Upper lobe of left lung (tissue), 6 donors: ENCODE results near the gene NSG2. TPM values are rescaled to one million over a fixed set of nuclear protein-coding genes. Genes with fewer than 3 reads are reported as not detected.
A peak's percentile ranks its signal among the peaks of the same experiment; 100 is the strongest.

Source experiments
- ATAC-seq, 2 donors: fragments of 200-7000 bp; cut with Tn5 transposase; one replicate each; pipeline ENCODE4 v1.9.1; 2022; ENCODE audit warnings: mild to moderate bottlenecking in 2 of 2, moderate library complexity in 2 of 2; ENCODE audit not compliant: low FRiP score in 2 of 2
- DNase-seq, 2 donors: peaks; one replicate each; pipeline ENCODE4 v3.0.0-alpha.2; 2019 to 2020
- H3K27ac ChIP-seq, 4 donors: fragments of 200-600 bp; sonication (generic); one replicate each; pipeline ENCODE4 v1.5.1; 2016 to 2019
- H3K27me3 ChIP-seq, 4 donors: fragments of 200-600 bp; sonication (generic); one replicate each; pipeline ENCODE4 v1.5.1; 2017 to 2019
- H3K36me3 ChIP-seq, 4 donors: fragments of 200-600 bp; sonication (generic); one replicate each; pipeline ENCODE4 v1.5.1; 2016 to 2019
- H3K4me1 ChIP-seq, 4 donors: fragments of 200-600 bp; sonication (generic); one replicate each; pipeline ENCODE4 v1.5.1; 2018 to 2019
- H3K4me3 ChIP-seq, 4 donors: fragments of 200-600 bp; sonication (generic); one replicate each; pipeline ENCODE4 v1.5.1; 2017 to 2019; ENCODE audit warnings: mild to moderate bottlenecking in 2 of 4, moderate library complexity in 1 of 4
- H3K9me3 ChIP-seq, 4 donors: fragments of 200-600 bp; sonication (generic); one replicate each; pipeline ENCODE4 v1.5.1; 2018 to 2019
- EP300 ChIP-seq, 4 donors: sonication (generic); formaldehyde crosslinking; IDR thresholded peaks; one replicate each; pipeline ENCODE4 v1.5.1; 2017; ENCODE audit warnings: antibody characterized with exemption in 4 of 4, control low read depth in 2 of 4
- POLR2A ChIP-seq, 4 donors: fragments of 450-650 bp; IDR thresholded peaks; one replicate each; pipeline ENCODE4 v1.5.1; 2016 to 2017; ENCODE audit warnings: antibody characterized with exemption in 4 of 4, mild to moderate bottlenecking in 2 of 4
- POLR2AphosphoS5 ChIP-seq, 2 donors: sonication (generic); formaldehyde crosslinking; IDR thresholded peaks; one replicate each; pipeline ENCODE4 v1.5.1; 2017; ENCODE audit warnings: antibody characterized with exemption in 2 of 2
- WGBS, 2 donors: methylation state at CpG; one replicate each; pipeline ENCODE4 v1.1.5; 2017 to 2018; 5-methylcytosine and 5-hydroxymethylcytosine counted together
- total RNA-seq, 6 donors: library from RNA; depleted of rRNA in 4 of 6; stranded (reverse); fragments of >200 nt in 4 of 6; gene quantifications; one replicate each; pipeline versions ENCODE4 v1.1.0 to v1.2.1, GENCODE V29; 2016 to 2021
- TF ChIP-seq, protein P1 (sequence below), 6 experiments: fragments of 450-650 bp in 4 of 6; fragments of 200-600 bp in 2 of 6; sonication (generic) in 2 of 6; IDR thresholded peaks; one replicate each; pipeline ENCODE4 v1.5.1; 2016 to 2019; ENCODE audit warnings: antibody characterized with exemption in 6 of 6
- donor health status: DM: no; HTN: no; CAD: no; lungs with moderate emphysema.
- donor health status: DM: no; HTN: yes; CAD: no; lungs with severe emphysema.

The NSG2 gene
- total RNA-seq: 1 to 10 TPM in 1 of 6 donors, under 1 TPM in 3, not detected in 2; 0.09 to 2.3 (median 0.13) TPM

DNA sequence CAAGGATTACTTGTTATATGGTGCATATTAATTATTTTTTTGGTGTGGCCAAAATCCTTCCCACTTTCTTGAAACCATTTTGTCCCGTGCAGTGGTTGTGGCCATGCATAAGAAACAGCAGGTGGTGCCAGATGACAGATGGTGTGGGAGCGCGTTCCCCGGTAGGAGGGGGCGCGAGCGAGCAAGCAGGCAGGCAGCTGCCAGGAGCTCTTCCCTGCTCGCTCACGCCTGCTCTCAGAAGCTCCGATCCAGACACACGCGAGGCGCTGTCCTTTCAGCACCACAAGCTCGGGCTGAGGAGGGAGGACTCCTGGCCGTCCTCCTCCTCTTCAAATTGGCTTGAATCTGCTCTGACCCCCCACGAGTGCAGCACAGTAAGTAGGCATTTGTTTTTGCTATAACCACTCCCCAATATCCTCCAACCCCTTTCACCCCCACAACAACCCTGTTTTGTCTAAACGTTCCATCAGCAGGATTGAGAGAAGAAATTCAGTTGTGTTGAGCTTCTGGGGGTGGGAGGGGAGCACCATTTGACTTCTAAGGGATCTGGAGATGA is at the start of gene NSG2:
NSG2 (plus strand) TSS at position 237 of the 556 bp plus-strand sequence. CDS start 1,050 bp downstream, outside the sequence.
- ATAC-seq: peak; percentile 87 to 89
- WGBS, 2 donors: 6 to 11% methylated on average over 5 to 17 of the region's 17 CpGs
- no peak within 1 kb of the TSS for H3K27ac ChIP-seq

DNA sequence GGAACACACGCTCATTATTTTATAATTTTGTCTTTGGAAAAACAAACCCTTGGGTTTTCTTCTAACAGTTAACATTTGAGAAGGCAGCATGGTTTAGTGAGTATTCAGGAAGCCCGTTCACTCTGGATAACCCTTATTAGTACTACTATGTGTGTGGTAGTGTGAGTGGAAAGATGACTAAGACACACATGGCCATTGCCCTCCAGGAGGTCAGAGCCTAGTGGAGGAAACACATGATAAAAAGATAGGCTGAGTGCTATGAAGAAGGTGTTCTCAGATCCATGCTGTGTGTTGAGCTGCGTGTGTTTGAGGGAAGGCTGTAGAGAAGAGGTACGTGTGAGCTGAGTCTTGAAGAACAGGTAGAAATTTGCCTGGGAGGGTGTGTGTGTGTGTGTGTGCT is 48.2 kb upstream of the NSG2 start:
- Histone ChIP-seq H3K27ac (no peak overlapping the region), H3K9me3 (no peaks in the 10 kb centered on the region), H3K27me3 (no peaks in the 10 kb centered on the region), H3K4me1 (no peaks in the 10 kb centered on the region), H3K36me3 (no peaks in the 10 kb centered on the region), H3K4me3 (no peak overlapping the region)
- no peak for TF ChIP-seq POLR2A (IDR thresholded peaks at IDR 0.05)
- TF ChIP-seq, protein P1, sequence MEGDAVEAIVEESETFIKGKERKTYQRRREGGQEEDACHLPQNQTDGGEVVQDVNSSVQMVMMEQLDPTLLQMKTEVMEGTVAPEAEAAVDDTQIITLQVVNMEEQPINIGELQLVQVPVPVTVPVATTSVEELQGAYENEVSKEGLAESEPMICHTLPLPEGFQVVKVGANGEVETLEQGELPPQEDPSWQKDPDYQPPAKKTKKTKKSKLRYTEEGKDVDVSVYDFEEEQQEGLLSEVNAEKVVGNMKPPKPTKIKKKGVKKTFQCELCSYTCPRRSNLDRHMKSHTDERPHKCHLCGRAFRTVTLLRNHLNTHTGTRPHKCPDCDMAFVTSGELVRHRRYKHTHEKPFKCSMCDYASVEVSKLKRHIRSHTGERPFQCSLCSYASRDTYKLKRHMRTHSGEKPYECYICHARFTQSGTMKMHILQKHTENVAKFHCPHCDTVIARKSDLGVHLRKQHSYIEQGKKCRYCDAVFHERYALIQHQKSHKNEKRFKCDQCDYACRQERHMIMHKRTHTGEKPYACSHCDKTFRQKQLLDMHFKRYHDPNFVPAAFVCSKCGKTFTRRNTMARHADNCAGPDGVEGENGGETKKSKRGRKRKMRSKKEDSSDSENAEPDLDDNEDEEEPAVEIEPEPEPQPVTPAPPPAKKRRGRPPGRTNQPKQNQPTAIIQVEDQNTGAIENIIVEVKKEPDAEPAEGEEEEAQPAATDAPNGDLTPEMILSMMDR (IDR thresholded peaks at IDR 0.05): no peak
- DNase-seq (no peak), ATAC-seq (no peak)
- WGBS, 2 donors: 70 to 78% methylated on average over 4 of the region's 4 CpGs

More for the DNA sequence above, at the start of gene NSG2:
- Histone ChIP-seq H3K36me3 (no peaks in the 10 kb centered on the region), H3K4me1 (no peaks in the 10 kb centered on the region), H3K4me3 (no peak within 1 kb of the TSS), H3K27me3 (no peaks in the 10 kb centered on the region), H3K9me3 (no peaks in the 10 kb centered on the region)
- DNase-seq: peak; percentile 75 to 80
- TF ChIP-seq POLR2AphosphoS5 (IDR thresholded peaks at IDR 0.05) (no peak), POLR2A (IDR thresholded peaks at IDR 0.05) (no peak), EP300 (IDR thresholded peaks at IDR 0.05) (no peak)
- TF ChIP-seq, protein P1 (IDR thresholded peaks at IDR 0.05): peak in 4 of 6 experiments; percentile 34 to 68 (median 64)

DNA sequence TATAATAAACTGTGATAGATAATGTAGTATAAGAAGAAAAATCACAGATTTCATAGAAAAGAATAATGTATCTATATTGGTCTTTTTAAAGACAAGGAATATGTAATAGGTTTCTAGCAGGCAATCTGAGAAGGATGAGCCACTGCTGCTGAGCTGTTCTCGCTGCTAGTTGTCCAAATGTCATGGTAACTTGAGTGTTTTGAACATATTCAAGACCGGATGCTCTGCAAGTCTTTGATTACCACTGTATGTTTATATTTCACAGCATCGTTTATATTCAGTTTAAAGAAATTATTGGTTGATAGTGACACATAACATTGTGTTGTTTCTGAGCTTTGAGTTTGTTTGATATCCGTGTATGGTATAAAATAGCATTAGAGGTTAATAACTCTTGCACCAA is 47.0 kb upstream of the NSG2 start:
- TF ChIP-seq, protein P1 (IDR thresholded peaks at IDR 0.05): no peak
- no peak for TF ChIP-seq EP300 (IDR thresholded peaks at IDR 0.05)
- no peak for TF ChIP-seq POLR2AphosphoS5 (IDR thresholded peaks at IDR 0.05)
- TF ChIP-seq POLR2A (IDR thresholded peaks at IDR 0.05): no peak
- Histone ChIP-seq H3K36me3 (no peaks in the 10 kb centered on the region), H3K27me3 (no peaks in the 10 kb centered on the region), H3K4me1 (no peaks in the 10 kb centered on the region), H3K27ac (no peak overlapping the region), H3K4me3 (no peak overlapping the region), H3K9me3 (no peaks in the 10 kb centered on the region)
- DNase-seq (no peak), ATAC-seq (no peak)
- 54 to 56% methylated on average over 4 of the region's 4 CpGs for WGBS, 2 donors

DNA sequence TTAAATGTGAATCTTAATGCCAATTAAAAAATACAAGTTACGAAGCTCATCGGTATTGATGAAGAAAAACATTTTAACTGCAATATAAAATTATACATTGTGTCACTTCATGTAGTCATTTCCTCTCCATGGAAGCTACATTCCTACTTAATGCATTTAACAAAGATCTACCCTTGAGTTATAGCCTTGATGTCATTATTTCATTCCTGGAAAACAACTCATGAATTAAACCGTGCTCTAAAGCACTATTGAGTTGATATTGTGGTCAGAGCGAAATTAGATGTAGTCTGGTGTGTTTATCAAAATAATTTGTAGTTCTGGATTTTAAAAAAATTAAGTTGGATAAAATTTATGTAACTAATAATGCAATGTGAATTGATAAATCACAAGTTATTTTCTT is 45.4 kb upstream of the NSG2 start:
- Histone ChIP-seq H3K4me3 (no peak overlapping the region), H3K27me3 (no peaks in the 10 kb centered on the region), H3K9me3 (no peaks in the 10 kb centered on the region), H3K36me3 (no peaks in the 10 kb centered on the region), H3K27ac (no peak overlapping the region), H3K4me1 (no peaks in the 10 kb centered on the region)
- WGBS, 2 donors: 85 to 92% methylated on average over 4 of the region's 4 CpGs
- TF ChIP-seq POLR2A (IDR thresholded peaks at IDR 0.05) (no peak), POLR2AphosphoS5 (IDR thresholded peaks at IDR 0.05) (no peak), EP300 (IDR thresholded peaks at IDR 0.05) (no peak)
- TF ChIP-seq, protein P1 (IDR thresholded peaks at IDR 0.05): no peak
- no peak for DNase-seq
- ATAC-seq: no peak

DNA sequence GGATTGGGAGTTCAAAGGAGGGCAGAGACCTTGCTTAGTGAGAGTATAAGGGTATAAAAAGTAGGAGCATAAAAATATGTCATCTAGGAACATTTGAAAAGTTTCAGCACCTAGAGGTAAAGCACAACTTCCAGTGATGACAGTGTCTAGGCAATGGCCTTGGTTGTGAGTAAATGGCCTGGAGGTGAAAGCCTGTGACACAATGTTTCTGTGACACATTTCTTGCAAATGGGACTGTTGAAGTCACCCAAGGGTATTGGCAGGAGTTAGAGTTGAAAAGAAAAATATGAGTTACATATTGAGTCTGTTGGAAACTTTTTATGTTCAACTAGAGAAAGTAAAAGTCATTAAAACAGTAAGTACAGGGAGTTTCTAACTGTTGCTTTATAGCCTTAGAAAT is 41.7 kb upstream of the NSG2 start:
- no peak overlapping the region for H3K4me3 ChIP-seq
- no peaks in the 10 kb centered on the region for H3K4me1 ChIP-seq
- no peak overlapping the region for H3K27ac ChIP-seq
- no peak for DNase-seq
- no peak for ATAC-seq
- H3K36me3 ChIP-seq: no peaks in the 10 kb centered on the region
- H3K27me3 ChIP-seq: no peaks in the 10 kb centered on the region
- H3K9me3 ChIP-seq: no peaks in the 10 kb centered on the region
- TF ChIP-seq POLR2AphosphoS5 (IDR thresholded peaks at IDR 0.05): no peak
- TF ChIP-seq POLR2A (IDR thresholded peaks at IDR 0.05): no peak
- TF ChIP-seq EP300 (IDR thresholded peaks at IDR 0.05): no peak
- TF ChIP-seq, protein P1 (IDR thresholded peaks at IDR 0.05): no peak
